ENCODE measurements around the gene RAB26.
"Not testable (repeated sequence)": the region's sequence is repeated elsewhere in the genome, so short reads cannot be mapped to it uniquely, and the experiment has no call there.

The RAB26 gene

DNA sequence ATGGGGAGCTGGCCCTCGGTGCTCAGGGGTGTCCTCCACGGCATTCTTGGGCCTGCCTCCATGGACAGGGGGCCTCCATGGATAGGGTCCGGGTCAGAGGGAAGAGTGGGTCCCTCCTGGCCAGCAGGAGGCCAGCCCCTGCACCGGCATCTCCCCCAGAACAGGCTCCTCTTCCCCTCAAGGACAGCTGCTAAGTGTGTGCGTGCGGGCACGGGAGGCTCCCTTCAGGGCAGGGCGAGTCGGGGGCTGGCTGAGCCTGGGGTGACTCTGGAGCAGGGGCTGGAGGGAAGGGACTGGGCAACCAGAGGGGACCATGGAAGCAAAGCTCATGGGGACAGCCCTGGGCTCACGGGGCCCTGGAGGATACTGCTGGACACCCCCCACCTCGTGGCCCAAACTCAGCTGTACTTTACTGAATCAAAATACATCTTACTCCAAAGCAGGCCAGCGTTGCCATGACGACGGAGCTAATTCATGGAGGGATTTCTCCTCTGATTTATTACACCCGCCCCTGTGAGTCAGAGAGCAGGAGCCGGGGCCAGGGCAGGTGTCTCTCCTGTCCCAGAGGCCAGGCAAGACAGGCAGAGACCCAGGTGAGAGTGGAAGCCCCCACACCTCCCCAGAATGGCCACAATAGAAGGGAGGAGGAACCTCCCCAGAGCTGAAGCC lies 45.9 kb downstream of the RAB26 start:
- FAIRE-seq, result no peak
- DNase-seq (ENCODE audit: low spot score), result peak; percentile 58

DNA sequence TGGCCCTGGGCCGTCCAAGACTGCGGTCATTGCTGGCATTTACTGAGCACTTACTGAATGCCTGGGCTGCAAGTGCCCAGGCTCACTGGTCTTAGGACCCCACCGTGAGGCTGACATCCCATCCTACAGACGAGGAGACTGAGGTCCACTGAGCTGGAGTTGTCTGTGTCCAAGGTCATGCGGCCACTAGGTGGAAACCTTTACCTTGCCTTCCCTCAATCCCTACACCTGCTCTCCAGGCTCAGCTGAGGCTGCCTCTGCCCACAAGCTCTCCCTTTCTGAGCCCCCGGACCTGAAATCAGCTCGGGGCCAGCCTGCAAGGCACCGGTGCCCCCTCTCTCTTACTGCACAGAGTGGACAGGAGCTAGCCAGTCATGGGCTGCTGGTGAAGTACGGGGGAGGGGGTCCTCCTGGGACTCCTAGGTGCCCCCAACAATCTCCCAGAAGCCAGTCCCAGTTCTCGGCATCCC lies 46.5 kb downstream of the RAB26 start:
- FAIRE-seq, result peak; percentile 65
- peak; percentile 69 for DNase-seq (ENCODE audit: low spot score)

DNA sequence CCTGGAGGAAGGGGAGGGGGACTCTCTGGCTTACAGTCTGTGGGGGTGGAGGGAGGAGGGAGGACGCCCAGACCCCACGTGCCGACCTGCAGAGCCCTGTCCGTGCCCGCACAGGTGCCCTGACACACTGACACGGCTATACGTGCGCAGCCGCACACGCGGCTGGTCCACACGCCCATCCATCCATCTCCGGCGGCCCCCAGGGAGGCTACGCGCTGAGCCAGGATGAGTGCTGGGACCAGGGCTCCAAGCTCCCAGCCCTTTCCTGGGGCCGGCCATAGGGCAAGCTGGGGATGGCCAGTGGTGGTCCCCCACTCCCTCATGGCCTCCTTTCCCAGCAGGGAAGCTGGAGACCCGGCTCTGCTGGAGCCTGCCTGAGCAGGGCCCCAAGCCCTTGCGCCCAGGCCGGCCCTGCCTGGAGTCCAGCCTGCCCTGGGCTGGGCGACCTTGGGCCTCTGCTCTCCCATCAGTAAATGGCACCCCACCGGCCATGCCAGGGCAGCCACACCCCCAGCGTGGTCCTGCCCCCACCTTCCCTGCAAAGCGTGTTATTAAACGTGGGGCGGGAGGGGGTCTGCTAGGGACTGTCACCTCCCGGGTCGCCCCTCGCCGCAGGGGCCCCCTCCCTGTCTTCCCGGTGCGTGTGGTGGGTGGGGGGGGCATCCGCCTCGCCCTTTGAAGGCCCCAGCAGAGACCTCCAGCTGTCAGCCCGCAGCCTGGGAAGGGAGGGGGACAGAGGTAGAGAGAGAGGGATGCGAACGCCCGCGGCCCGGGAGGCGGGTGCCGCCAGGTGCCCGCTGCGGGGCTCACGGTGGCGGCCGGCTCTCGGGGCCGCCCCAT lies 47.1 kb downstream of the RAB26 start:
- no peak for DNase-seq (ENCODE audit: low spot score)
- peak; percentile 65 for FAIRE-seq

DNA sequence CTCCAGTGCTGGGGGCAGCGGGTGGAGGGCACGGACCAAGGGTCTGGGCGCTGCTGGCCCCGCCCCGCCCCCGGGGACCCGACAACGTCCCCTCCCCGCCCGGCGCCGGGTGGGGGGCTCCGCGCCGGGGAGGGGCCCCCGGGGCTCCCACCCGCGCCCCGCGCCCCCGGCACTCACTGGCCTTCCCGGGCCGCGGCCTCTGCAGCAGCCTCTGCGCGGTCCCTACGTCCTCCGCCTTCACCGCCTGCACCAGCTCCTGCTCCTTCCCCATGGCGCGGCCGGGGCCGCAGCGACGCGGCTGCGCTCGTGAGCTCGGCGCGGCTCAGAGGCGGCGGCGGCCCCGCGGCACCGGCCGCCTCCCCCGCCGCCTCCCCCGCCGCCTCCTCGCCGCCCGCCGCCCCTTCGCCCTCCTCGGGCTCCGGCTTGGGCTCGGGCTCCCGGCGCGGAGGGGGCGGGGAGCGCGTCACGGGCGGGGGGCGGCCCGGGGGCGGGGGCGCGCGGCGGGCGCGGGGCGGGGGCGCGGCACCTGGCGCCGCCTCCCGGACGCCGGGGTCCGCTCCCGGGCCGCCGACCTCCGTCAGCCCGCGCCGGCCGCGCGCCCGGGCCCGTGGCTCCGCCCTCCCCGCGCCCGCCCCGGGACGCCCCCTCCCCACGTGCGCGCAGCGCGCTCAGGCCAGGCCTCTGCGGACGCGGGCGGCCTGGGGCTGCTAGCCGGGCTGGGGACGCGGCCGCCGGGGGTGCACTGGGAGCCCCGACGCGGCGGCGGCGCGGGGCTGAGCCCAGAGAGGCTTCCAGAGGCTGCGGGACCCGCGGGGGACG lies 47.9 kb downstream of the RAB26 start, which contains the start of gene CASKIN1:
Gene CASKIN1, minus strand, starts transcription at position 444 of the 819 bp plus-strand sequence. Its CDS starts 173 bp downstream, at position 271.
- DNase-seq (ENCODE audit: low spot score) (peak; percentile 52), FAIRE-seq (peak; percentile 9)

DNA sequence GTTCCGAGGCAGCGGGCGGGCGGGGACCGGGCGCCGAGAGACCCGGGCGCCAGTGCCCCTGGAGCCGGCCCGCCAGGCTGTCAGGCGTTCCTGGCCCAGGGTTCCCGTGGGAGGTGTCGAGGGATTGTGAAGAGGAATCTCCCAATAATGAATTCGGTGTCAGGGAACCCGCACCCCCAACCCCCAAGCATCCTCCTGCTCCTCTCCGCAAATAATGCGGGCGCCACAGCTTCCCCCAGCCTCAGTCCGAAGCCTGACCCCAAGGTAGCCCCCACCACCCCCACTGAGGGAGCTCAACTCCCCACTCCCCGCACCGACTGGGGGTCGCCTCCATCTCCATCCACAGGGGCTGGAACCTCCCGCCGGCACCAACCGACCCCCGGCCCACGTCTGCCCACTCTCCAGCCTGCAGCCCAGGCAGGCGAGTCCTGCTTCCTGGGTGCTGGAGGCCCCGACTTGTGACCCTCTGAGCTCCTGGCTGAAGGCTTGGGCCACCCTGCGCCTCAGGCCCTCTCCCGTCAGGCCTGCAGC lies 48.6 kb downstream of the RAB26 start:
- DNase-seq (ENCODE audit: low spot score) (no peak), FAIRE-seq (no peak)

DNA sequence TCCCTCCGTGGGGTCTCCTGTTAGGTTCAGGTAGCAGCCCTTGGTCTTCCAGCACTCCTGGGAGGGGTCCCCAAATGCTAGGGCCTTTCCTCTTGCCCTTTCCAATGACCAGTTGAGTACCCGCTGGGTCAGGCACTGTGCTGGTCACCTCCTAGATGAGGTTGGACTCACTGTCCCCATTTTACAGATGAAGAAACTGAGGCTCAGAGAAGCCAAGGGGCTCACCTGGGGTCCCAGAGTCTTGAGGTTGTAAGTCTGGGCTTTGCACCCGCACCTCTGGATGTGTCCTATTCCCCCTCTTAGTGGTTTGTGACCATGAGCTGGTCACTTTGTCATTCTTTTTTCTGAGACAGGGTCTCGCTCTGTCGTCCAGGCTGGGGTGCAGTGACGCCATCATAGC lies 49.3 kb downstream of the RAB26 start:
- FAIRE-seq (no peak), DNase-seq (ENCODE audit: low spot score) (no peak)

DNA sequence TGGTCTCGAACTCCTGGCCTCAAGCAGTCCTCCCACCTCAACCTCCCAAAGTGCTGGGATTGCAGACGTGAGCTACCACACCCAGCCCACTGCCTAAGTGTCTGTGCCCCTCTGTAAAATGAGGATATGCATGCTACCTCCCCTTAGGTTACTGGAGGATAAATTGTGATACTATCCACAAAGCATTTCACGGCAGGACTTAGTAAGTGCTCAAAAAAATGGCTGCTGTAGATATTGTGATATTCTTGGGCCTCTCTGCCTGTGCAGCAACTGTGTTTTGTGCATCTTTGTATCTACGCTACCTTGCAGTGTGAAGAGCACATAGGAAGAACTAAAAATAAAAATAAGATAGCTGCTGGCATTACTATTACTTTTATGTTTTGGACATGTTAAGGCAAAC lies 49.9 kb downstream of the RAB26 start:
- no peak for DNase-seq (ENCODE audit: low spot score)
- no peak for FAIRE-seq

DNA sequence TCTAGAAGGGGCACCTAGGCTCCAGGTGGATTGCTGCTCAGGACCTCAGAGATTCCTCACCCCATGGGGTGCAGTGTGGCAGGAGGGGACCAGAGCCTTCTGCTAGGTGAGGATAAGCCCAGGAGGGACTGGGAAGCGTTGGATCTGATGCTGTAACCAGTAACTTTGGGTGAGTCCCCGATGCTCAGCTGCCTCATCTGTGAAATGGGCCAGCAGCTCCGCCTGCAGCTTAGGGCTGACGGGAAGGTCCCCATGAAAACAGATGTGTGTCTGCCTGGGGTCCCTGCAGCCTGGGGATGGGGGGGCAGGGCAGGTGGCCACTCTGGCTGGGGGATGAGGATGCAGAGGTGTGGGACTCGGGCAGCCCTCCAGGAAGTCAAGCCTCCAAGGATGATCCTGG lies 50.7 kb downstream of the RAB26 start:
- DNase-seq (ENCODE audit: low spot score), result no peak
- no peak for FAIRE-seq

DNA sequence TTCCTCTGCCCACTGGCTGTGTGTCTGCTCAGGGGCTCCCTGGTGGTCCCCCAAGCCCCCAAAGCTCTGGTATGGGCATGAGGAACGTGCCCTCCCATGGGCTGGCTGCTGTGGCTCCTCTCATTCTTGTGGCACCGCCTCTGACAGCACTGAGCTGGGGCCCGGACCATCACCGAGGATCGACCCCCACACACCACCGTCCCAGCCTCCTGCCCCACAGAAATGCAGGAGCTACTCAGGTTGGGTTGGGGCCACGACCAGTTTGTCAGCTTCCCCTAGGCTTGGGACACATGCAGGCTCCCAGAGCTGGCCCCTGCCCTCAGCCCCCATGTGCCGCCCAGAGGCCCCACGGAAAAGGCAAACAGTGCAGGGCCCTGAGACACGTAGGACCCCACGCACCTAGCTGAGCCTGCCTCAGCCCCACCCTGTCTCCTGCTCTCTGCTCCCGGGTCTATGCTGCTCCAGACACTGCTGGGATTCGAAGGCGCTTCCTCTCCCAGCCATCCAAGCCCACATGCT lies 51.3 kb downstream of the RAB26 start:
- DNase-seq (ENCODE audit: low spot score), result no peak
- no peak for FAIRE-seq

DNA sequence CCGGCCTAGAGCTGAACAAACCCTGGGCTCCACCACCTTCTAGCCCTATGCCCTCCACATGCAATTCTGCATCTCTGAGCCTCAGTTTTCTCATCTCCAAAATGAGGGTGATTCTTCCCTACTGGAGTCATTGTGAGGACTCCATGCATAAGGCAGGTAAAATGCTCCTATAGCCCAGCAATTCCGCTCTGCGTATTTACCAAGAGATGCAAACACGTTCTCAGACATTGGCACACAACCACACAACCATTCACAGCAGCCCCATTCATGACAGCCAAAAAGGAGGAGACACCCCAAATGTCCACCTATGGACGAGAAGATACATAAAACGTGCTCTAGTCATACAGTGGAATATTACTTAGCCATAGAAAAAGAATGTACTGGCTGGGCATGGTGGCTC lies 51.9 kb downstream of the RAB26 start:
- DNase-seq (ENCODE audit: low spot score) (no peak), FAIRE-seq (no peak)

DNA sequence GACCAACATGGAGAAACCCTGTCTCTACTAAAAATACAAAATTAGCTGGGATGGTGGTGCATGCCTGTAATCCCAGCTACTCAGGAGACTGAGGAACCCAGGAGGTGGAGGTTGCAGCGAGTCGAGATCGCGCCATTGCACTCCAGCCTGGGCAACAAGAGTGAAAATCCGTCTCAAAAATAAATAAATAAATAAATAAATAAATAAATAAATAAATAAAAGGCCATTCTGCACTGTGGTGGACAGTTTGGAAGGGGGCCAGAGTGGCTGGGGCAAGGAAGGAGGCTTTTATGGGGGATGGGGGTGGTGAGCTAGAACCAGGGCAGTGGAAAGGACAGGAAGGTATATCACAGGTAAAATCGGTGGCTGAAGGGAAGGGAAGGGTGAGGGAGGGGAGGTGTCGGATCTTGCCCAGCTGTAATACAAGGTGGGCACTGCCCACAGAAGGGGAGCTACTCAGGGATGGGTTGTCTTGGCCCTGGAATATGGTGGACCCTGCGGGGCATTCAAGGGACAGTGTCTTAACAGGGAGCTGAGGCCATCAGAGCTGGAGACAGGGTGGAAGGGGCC lies 54.8 kb downstream of the RAB26 start:
- DNase-seq (ENCODE audit: low spot score), result not testable (repeated sequence)
- peak; percentile 17 for FAIRE-seq

All from urothelium cell line (cell line).